OCI-LY7 (cell line): Measurements from ENCODE around the gene ENAH. TPM values are rescaled to one million over a fixed set of nuclear protein-coding genes. Genes with fewer than 3 reads are reported as not detected.

Source experiments
- BruUV-seq: library from RNA; stranded (reverse); fragments of 400-500 nt; replicated peaks from 2 replicates; lab custom pipeline; 2021; lab: Mats Ljungman, UMichigan
- CTCF ChIA-PET: fragments of 300-600 bp; sonication (Branson Sonifier 250); formaldehyde crosslinking; loops from one replicate; lab custom pipeline; 2022; ENCODE audit warnings: antibody characterized with exemption; ENCODE audit not compliant: unreplicated experiment; lab: Charles Lee
- POLR2A ChIA-PET: fragments of 300-600 bp; sonication (Branson Sonifier 250); formaldehyde crosslinking; loops from one replicate; lab custom pipeline; 2022; ENCODE audit warnings: antibody characterized with exemption; lab: Charles Lee
- DNase-seq: peaks from one replicate; pipeline ENCODE4 v3.0.0-alpha.2; 2015; ENCODE audit warnings: low spot score
- H2AFZ ChIP-seq: fragments of 200-600 bp; sonication (generic), shearing (Covaris generic); 2 replicates; pipeline ENCODE4 v1.6.1; 2014; ENCODE audit warnings: mild to moderate bottlenecking, antibody characterized with exemption, low read length, moderate library complexity
- H3K27ac ChIP-seq: fragments of 200-600 bp; sonication (generic); 2 replicates; pipeline ENCODE4 v1.5.1; 2014; ENCODE audit warnings: mixed run types, low read depth, mild to moderate bottlenecking, moderate library complexity, low read length, inconsistent platforms; ENCODE audit not compliant: poor library complexity, severe bottlenecking
- H3K36me3 ChIP-seq: fragments of 200-600 bp; sonication (generic); 2 replicates; pipeline ENCODE4 v1.6.1; 2014; ENCODE audit warnings: mild to moderate bottlenecking, antibody characterized with exemption, low read length, moderate library complexity, mixed read lengths; ENCODE audit not compliant: insufficient read depth
- H3K4me1 ChIP-seq: fragments of 200-600 bp; sonication (generic); 2 replicates; pipeline ENCODE4 v1.5.1; 2014; ENCODE audit warnings: mild to moderate bottlenecking, low read length; ENCODE audit not compliant: insufficient read depth, poor library complexity, severe bottlenecking
- H3K4me2 ChIP-seq: fragments of 200-600 bp; sonication (generic); 2 replicates; pipeline ENCODE4 v1.6.1; 2014; ENCODE audit warnings: mild to moderate bottlenecking, low read length
- H3K4me3 ChIP-seq: fragments of 200-600 bp; sonication (generic); 2 replicates; pipeline ENCODE4 v1.5.1; 2014; ENCODE audit warnings: mild to moderate bottlenecking, low read depth, low read length; ENCODE audit not compliant: poor library complexity, severe bottlenecking
- H3K79me2 ChIP-seq: fragments of 200-600 bp; sonication (generic); 2 replicates; pipeline ENCODE4 v1.6.1; 2016; ENCODE audit warnings: low read depth, mild to moderate bottlenecking, low read length, moderate library complexity, mixed read lengths; ENCODE audit not compliant: insufficient read depth
- H3K9me2 ChIP-seq: fragments of 200-600 bp; sonication (generic); 2 replicates; pipeline ENCODE4 v1.6.1; 2016; ENCODE audit warnings: mild to moderate bottlenecking, low read length, mixed read lengths; ENCODE audit not compliant: insufficient read depth
- H3K9me3 ChIP-seq: fragments of 200-600 bp; sonication (generic); 2 replicates; pipeline ENCODE4 v1.6.1; 2014; ENCODE audit warnings: mild to moderate bottlenecking, mixed run types, low read length, mixed read lengths
- H4K20me1 ChIP-seq: fragments of 200-600 bp; sonication (generic); 2 replicates; pipeline ENCODE4 v1.6.1; 2014; ENCODE audit warnings: mild to moderate bottlenecking, antibody characterized with exemption, low read length, moderate library complexity, mixed read lengths; ENCODE audit not compliant: insufficient read depth
- CTCF ChIP-seq: fragments of 200-600 bp; sonication (generic); conservative IDR thresholded peaks from 2 replicates; pipeline ENCODE4 v1.5.1; 2014; ENCODE audit warnings: mild to moderate bottlenecking, antibody characterized with exemption, low read length, moderate library complexity, mixed read lengths
- EZH2phosphoT487 ChIP-seq: fragments of 200-600 bp; sonication (generic); IDR thresholded peaks from 2 replicates; pipeline ENCODE4 v1.6.1; 2018; ENCODE audit warnings: low read depth, borderline replicate concordance, mild to moderate bottlenecking, mixed run types, antibody characterized with exemption, low read length, moderate library complexity, mixed read lengths
- intact Hi-C: fragments of 100-400 bp; cut with micrococcal nuclease; formaldehyde crosslinking; loops from one replicate; pipeline ENCODE4 v1.10.0; 2022; ENCODE audit not compliant: unreplicated experiment
- total RNA-seq, 2 experiments: library from RNA; depleted of rRNA in 1 of 2; stranded (reverse); fragments of >200 nt in 1 of 2; shearing (Covaris generic) in 1 of 2; gene quantifications; 2 replicates each; pipeline ENCODE4 v1.2.3, GENCODE V29; 2014 to 2022

The ENAH gene
- total RNA-seq, 2 experiments from 2014 or later: 4.6 to 18.1 TPM

DNA sequence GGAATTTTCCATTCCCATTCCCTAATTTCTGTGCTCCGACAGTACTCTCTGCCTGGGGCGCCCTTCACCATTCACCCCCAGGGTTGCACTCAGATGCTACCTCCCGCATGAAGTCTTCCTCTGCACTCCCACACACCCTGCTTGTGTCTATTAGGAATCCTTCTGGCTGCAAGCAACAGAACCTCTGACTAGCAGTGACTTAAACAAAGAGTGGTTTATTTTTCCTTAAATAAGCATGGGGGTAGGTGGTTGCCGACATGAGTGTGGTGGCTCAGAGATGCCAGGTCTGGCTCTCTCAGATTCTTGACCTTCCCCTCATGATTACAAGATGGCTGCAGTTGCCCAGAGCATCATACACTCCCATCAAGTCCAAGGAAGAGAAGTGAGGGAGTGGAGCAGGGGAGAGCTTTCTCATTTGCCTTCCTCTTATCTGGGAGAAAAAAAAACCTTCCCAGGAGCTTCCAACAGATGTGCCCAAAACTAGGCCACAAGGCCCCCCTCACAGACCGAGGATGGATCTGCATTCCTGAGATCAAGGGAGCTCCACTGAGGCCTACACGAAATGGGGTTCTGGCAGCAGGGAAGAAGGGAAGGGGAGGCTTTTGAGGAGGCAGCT, 175.5 kb downstream of the ENAH start:
- H3K4me3 ChIP-seq: no peak overlapping the region
- H3K79me2 ChIP-seq: no peaks in the 10 kb centered on the region
- peak overlapping the region; percentile 92 for H3K27ac ChIP-seq
- ChIA-PET CTCF (interaction anchor here (0.5 to 1.4 kb wide), 4 partner anchors 178 to 371 kb away, joined by 3 to 7 read pairs (median 3); partner anchors contain the start of gene SRP9), POLR2A (interaction anchor here (0.7 to 7.3 kb wide), 8 partner anchors 9 to 297 kb away, joined by 3 to 51 read pairs (median 4); no protein-coding TSS in a partner anchor)
- H3K36me3 ChIP-seq: no peaks in the 10 kb centered on the region
- H3K4me1 ChIP-seq: peaks cover 78% of the 10 kb centered on the region
- no TSS peak for BruUV-seq
- no peak for DNase-seq
- H4K20me1 ChIP-seq: no peaks in the 10 kb centered on the region
- TF ChIP-seq EZH2phosphoT487 (no peak), CTCF (no peak)
- H3K4me2 ChIP-seq: peak overlapping the region; percentile 70
- H3K9me2 ChIP-seq: no peaks in the 10 kb centered on the region
- H2AFZ ChIP-seq: peak overlapping the region; percentile 90
- no peaks in the 10 kb centered on the region for H3K9me3 ChIP-seq
- intact Hi-C loops: no loop called here

- intact Hi-C loops: no loop called here
- DNase-seq: no peak
- Histone ChIP-seq H3K4me1 (peaks cover 70% of the 10 kb centered on the region), H3K4me3 (no peak overlapping the region), H3K4me2 (no peak overlapping the region), H3K9me2 (no peaks in the 10 kb centered on the region), H3K9me3 (no peaks in the 10 kb centered on the region), H3K36me3 (no peaks in the 10 kb centered on the region), H4K20me1 (no peaks in the 10 kb centered on the region), H2AFZ (no peak overlapping the region), H3K79me2 (no peaks in the 10 kb centered on the region), H3K27ac (no peak overlapping the region)
- POLR2A ChIA-PET: interaction anchor here (0.6 to 7.3 kb wide), 4 partner anchors 8 to 296 kb away, joined by 3 to 51 read pairs (median 3); no protein-coding TSS in a partner anchor
- no TSS peak for BruUV-seq
- no peak for TF ChIP-seq EZH2phosphoT487
- no peak for TF ChIP-seq CTCF
- CTCF ChIA-PET: interaction anchor here (0.9 to 1.4 kb wide), 2 partner anchors 9 to 301 kb away, joined by 3 read pairs; partner anchors contain the start of gene SRP9
These were observed 176.4 kb downstream of the ENAH start for GRCh38 chr1:225476538-225476988.

DNA sequence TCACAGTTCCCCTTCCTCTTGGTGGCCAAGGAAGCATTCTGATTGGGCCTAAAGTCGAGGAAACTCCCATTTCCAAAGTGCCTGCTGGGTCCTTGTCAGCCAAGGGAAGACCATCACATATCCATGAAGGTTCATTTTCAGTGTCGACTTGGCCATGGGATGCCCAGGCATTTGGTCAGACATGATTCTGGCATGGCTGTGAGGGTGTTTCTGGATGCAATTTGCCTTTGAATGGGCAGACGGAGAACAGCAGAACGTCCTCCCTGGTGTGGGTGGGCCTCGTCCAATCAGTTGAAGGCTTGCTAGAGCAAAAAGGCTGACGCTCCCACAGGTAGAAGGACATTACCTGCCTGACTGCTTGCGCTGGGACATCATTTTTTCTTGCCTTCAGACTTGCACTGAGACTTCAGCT, 176.8 kb downstream of the ENAH start:
- peaks cover 65% of the 10 kb centered on the region for H3K4me1 ChIP-seq
- H3K4me2 ChIP-seq: no peak overlapping the region
- H4K20me1 ChIP-seq: no peaks in the 10 kb centered on the region
- H3K36me3 ChIP-seq: no peaks in the 10 kb centered on the region
- H3K9me3 ChIP-seq: no peaks in the 10 kb centered on the region
- intact Hi-C loops: no loop called here
- no peaks in the 10 kb centered on the region for H3K9me2 ChIP-seq
- H3K79me2 ChIP-seq: no peaks in the 10 kb centered on the region
- H3K27ac ChIP-seq: no peak overlapping the region
- H3K4me3 ChIP-seq: no peak overlapping the region
- H2AFZ ChIP-seq: no peak overlapping the region
- ChIA-PET CTCF (interaction anchor here (0.9 to 1.4 kb wide), 2 partner anchors 9 to 301 kb away, joined by 3 read pairs; partner anchors contain the start of gene SRP9), POLR2A (interaction anchor here (0.6 kb wide), 1 partner anchor 31 kb away, joined by 3 read pairs; no protein-coding TSS in a partner anchor)
- TF ChIP-seq EZH2phosphoT487 (no peak), CTCF (no peak)
- no TSS peak for BruUV-seq
- DNase-seq: no peak
